ENCODE results near the gene KRT33A. TPM values are rescaled to one million over a fixed set of nuclear protein-coding genes. Genes with fewer than 3 reads are reported as not detected.

KRT33A gene
- total RNA-seq, 1 experiment from 2014 or later: not detected

DNA sequence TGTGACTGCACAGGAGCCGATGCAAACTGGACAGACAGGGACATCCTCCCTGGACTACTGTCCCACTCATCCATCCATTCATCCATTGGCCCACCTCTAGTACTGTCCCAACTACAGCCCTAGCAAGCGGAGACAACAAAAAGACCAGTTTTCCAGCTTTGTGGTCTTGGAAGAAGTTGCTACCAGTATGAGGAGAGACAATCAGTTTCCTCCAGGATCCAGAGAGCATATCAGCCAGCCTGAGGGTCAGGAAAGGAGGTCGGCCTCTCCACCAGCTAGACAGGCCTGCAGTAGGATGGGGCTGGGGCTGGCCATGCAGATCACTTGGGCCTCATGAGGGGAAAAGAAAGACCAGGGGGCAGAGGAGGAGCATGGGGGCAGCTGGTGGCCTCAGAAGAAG is 16.8 kb downstream of the KRT33A start:
- Mint-ChIP-seq H3K9me3 (no peaks in the 10 kb centered on the region; a peak in 2 of 5 replicates), H3K27me3 (ENCODE audit: low read depth) (peaks cover 4% of the 10 kb centered on the region; the same call in 1 of the 2 replicates), H3K36me3 (ENCODE audit: insufficient read depth in 1 of 3, low read depth in 3 of 3) (no peaks in the 10 kb centered on the region; a peak in 1 of 7 replicates), H3K4me1 (peaks cover 0 to 9% of the 10 kb centered on the region in 2 experiments; a peak in 3 of 4 replicates), H3K27ac (no peak overlapping the region), H3K4me3 (no peak overlapping the region)
- no peak for DNase-seq
- H3K18ac ChIP-seq (ENCODE audit: insufficient read length, low read depth, low read length): no peak overlapping the region
- H3K9ac ChIP-seq (ENCODE audit: extremely low read depth, insufficient read length, low read length): no peak overlapping the region
- H3K4ac ChIP-seq (ENCODE audit: low read depth, low read length): no peak overlapping the region
- H4K5ac ChIP-seq (ENCODE audit: insufficient read length, low read depth, low read length): no peak overlapping the region
- H3K9me3 ChIP-seq (ENCODE audit: control insufficient read depth, low read depth, low read length): no peaks in the 10 kb centered on the region
- H3K27ac ChIP-seq (ENCODE audit: insufficient read length, low read depth, low read length): no peak overlapping the region
- no peaks in the 10 kb centered on the region for H3K79me2 ChIP-seq (ENCODE audit: insufficient read depth, low read length)
- H2AK5ac ChIP-seq (ENCODE audit: insufficient read length, low read length): no peak overlapping the region
- no peaks in the 10 kb centered on the region for H3K23me2 ChIP-seq (ENCODE audit: insufficient read length, low read depth, low read length, poor library complexity, severe bottlenecking)
- H2BK20ac ChIP-seq (ENCODE audit: low read depth, low read length, poor library complexity, severe bottlenecking): no peak overlapping the region
- H3K23ac ChIP-seq (ENCODE audit: insufficient read length, low read depth, low read length): no peak overlapping the region
- H3K79me1 ChIP-seq (ENCODE audit: insufficient read depth, low read depth, low read length, poor library complexity, severe bottlenecking): no peaks in the 10 kb centered on the region
- TF ChIP-seq CTCF (conservative IDR thresholded peaks at IDR 0.05): no peak
- no peak overlapping the region for H3K56ac ChIP-seq (ENCODE audit: insufficient read length, low read depth, low read length)
- no peak overlapping the region for H3T11ph ChIP-seq (ENCODE audit: low read length)
- no peaks in the 10 kb centered on the region for H3K27me3 ChIP-seq (ENCODE audit: insufficient read depth, low read length)
- no peaks in the 10 kb centered on the region for H3K4me1 ChIP-seq (ENCODE audit: insufficient read depth, low read length)
- no peak overlapping the region for H4K8ac ChIP-seq (replicated peaks; ENCODE audit: insufficient read length, low read depth, low read length)
- H4K20me1 ChIP-seq (ENCODE audit: control insufficient read depth, insufficient read depth, insufficient read length): no peaks in the 10 kb centered on the region
- H3K14ac ChIP-seq (ENCODE audit: insufficient read depth, low read length): no peak overlapping the region
- H2BK5ac ChIP-seq (ENCODE audit: insufficient read length, low read length): no peak overlapping the region
- no peak overlapping the region for H4K91ac ChIP-seq (ENCODE audit: insufficient read length, low read depth, low read length)
- no peak overlapping the region for H2AFZ ChIP-seq (ENCODE audit: low read length)
- H2BK12ac ChIP-seq (ENCODE audit: insufficient read length, low read depth, low read length): no peak overlapping the region
- H3K4me2 ChIP-seq (ENCODE audit: insufficient read depth, insufficient read length, low read length): no peak overlapping the region
- H2BK120ac ChIP-seq (ENCODE audit: low read depth, low read length, poor library complexity, severe bottlenecking): no peak overlapping the region
- H2BK15ac ChIP-seq (ENCODE audit: low read depth, low read length): no peak overlapping the region
- WGBS (ENCODE audit: extremely low coverage, insufficient read length, low lambda C conversion rate): no CpG with 5 or more reads among the region's 3 CpGs
